Thoracic aorta (tissue), 2 donors: ENCODE data around the gene OR10A4. TPM values are rescaled to one million over a fixed set of nuclear protein-coding genes. Genes with fewer than 3 reads are reported as not detected.

Source experiments
- ATAC-seq: fragments of 150-250 bp; one replicate; pipeline ENCODE4 v1.8.0; 2017; ENCODE audit warnings: low read depth; ENCODE audit not compliant: insufficient number of reproducible peaks, low FRiP score
- DNase-seq: peaks from one replicate; pipeline ENCODE4 v3.0.0-alpha.2; 2020; ENCODE audit warnings: low spot score
- H3K27ac ChIP-seq, 2 donors: fragments of 200-600 bp; sonication (generic); 1 replicate in 1 of 2; 2 replicates in 1 of 2; pipeline ENCODE4 v1.5.1; 2016; ENCODE audit warnings: mild to moderate bottlenecking in 2 of 2, moderate library complexity in 2 of 2
- H3K27me3 ChIP-seq: fragments of 200-600 bp; sonication (generic); replicated peaks from 2 replicates; pipeline ENCODE4 v1.6.0; 2016; ENCODE audit warnings: mild to moderate bottlenecking; ENCODE audit not compliant: insufficient read depth
- H3K36me3 ChIP-seq: fragments of 200-600 bp; sonication (generic); one replicate; pipeline ENCODE4 v1.5.1; 2016
- H3K4me1 ChIP-seq, 2 donors: fragments of 200-600 bp; sonication (generic); 1 replicate in 1 of 2; 2 replicates in 1 of 2; pipeline versions ENCODE4 v1.5.1 to v1.6.0; 2016; ENCODE audit warnings: low read depth in 2 of 2, mild to moderate bottlenecking in 1 of 2; ENCODE audit not compliant: control insufficient read depth in 1 of 2
- H3K4me3 ChIP-seq: fragments of 200-600 bp; sonication (generic); 2 replicates; pipeline ENCODE4 v1.5.1; 2016; ENCODE audit warnings: mild to moderate bottlenecking
- H3K9me3 ChIP-seq: fragments of 200-600 bp; sonication (generic); 2 replicates; pipeline ENCODE4 v1.5.1; 2016
- total RNA-seq, 2 donors: library from RNA; depleted of rRNA; stranded (reverse); fragments of >200 nt; gene quantifications; one replicate each; pipeline versions ENCODE4 v1.1.0 to v1.2.3, GENCODE V29; 2016
- TF ChIP-seq, protein P1 (sequence below): fragments of 200-600 bp; sonication (generic); IDR thresholded peaks from one replicate; pipeline ENCODE4 v1.5.1; 2019; ENCODE audit warnings: antibody characterized with exemption

OR10A4 gene, protein sequence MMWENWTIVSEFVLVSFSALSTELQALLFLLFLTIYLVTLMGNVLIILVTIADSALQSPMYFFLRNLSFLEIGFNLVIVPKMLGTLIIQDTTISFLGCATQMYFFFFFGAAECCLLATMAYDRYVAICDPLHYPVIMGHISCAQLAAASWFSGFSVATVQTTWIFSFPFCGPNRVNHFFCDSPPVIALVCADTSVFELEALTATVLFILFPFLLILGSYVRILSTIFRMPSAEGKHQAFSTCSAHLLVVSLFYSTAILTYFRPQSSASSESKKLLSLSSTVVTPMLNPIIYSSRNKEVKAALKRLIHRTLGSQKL
- not detected for total RNA-seq

DNA sequence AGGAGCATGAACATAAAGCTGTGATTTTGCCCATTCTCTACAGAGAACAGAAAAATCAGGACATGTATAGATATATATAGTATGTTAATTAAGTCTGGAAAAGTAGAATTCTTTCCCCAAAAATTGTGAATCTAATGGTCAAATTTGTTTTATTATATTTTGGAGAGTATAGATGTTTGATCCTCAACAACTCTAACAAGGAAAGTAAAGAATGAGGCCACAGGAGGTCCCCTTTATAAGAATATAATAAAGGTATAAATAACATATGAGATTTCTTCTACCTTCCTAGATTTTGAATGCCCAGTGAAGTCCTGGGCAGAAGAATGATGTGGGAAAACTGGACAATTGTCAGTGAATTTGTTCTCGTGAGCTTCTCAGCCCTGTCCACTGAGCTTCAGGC lies at the start of gene OR10A4:
Gene OR10A4, plus strand, starts transcription at position 301 of the 400 bp plus-strand sequence. Its CDS starts 23 bp downstream, at position 324.
- Histone ChIP-seq H3K4me1 (no peaks in the 10 kb centered on the region), H3K27me3 (no peaks in the 10 kb centered on the region), H3K36me3 (no peaks in the 10 kb centered on the region), H3K27ac (no peak within 1 kb of the TSS), H3K4me3 (no peak within 1 kb of the TSS), H3K9me3 (no peaks in the 10 kb centered on the region)
- no peak for DNase-seq
- TF ChIP-seq, protein P1, sequence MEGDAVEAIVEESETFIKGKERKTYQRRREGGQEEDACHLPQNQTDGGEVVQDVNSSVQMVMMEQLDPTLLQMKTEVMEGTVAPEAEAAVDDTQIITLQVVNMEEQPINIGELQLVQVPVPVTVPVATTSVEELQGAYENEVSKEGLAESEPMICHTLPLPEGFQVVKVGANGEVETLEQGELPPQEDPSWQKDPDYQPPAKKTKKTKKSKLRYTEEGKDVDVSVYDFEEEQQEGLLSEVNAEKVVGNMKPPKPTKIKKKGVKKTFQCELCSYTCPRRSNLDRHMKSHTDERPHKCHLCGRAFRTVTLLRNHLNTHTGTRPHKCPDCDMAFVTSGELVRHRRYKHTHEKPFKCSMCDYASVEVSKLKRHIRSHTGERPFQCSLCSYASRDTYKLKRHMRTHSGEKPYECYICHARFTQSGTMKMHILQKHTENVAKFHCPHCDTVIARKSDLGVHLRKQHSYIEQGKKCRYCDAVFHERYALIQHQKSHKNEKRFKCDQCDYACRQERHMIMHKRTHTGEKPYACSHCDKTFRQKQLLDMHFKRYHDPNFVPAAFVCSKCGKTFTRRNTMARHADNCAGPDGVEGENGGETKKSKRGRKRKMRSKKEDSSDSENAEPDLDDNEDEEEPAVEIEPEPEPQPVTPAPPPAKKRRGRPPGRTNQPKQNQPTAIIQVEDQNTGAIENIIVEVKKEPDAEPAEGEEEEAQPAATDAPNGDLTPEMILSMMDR: no peak
- ATAC-seq: no peak

DNA sequence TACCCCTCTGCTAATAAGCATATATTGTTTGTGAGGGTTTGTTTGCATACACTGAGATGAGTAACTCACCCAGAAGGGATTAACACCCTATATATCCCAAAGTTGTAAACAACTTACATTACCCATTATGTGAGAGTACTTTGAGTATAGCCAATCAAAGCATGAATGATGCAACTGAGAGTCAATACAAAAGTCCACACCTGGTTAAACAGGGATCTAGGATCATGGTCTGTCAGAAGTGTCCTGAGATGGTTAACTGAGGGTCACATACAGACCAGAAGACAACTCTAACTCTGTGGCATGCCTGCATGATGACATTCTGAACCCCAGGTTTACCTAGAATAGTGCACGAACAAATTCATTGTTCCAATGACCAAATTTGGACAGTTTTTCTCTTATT lies 48.3 kb upstream of the OR10A4 start:
- DNase-seq (no peak), ATAC-seq (no peak)
- Histone ChIP-seq H3K27me3 (no peaks in the 10 kb centered on the region), H3K27ac (no peak overlapping the region), H3K36me3 (no peaks in the 10 kb centered on the region), H3K9me3 (no peaks in the 10 kb centered on the region), H3K4me1 (no peaks in the 10 kb centered on the region), H3K4me3 (no peak overlapping the region)
- TF ChIP-seq, protein P1: no peak

DNA sequence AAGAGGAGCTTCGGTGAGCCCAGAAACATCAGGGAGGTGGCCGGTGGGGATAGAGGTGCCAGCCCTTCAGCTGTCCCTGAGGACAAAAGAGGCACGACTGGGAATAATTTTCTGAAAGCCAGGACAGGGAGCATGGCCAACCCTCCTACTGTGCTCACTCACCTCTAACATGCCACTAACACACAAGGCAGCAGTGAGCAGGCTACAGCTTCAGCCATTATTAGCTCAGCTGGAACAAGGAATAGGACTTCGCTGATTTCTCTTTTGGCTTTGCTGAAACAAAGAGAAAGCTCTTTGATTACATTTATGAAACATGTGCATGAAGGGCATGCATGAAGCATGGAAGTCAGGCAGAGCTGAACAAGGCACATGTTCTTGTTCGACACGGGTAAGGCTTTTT lies 43.1 kb upstream of the OR10A4 start:
- Histone ChIP-seq H3K27me3 (no peaks in the 10 kb centered on the region), H3K36me3 (no peaks in the 10 kb centered on the region), H3K9me3 (no peaks in the 10 kb centered on the region), H3K27ac (no peak overlapping the region), H3K4me1 (no peaks in the 10 kb centered on the region), H3K4me3 (no peak overlapping the region)
- TF ChIP-seq, protein P1: no peak
- no peak for DNase-seq
- no peak for ATAC-seq

DNA sequence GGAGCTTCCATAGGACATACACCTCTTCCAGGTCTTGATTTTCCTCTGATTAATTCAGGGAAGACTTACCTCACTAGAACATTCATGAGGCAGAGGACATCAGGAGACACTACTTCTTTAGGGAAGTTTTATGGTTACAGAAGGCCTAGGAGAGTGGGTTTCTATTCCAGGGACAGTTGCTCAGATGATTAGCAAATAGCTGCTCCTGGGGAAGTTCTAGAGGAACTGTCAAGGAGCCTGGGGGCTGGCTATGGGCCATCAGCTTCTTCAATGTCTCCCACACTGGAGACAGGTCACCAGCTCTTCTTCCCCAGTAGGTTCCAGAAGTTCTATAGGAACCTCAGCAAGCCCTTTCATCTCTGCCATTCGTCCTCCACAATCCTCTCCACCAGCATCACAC lies 42.4 kb upstream of the OR10A4 start:
- H3K27ac ChIP-seq: no peak overlapping the region
- no peaks in the 10 kb centered on the region for H3K36me3 ChIP-seq
- ATAC-seq (no peak), DNase-seq (no peak)
- TF ChIP-seq, protein P1: no peak
- H3K27me3 ChIP-seq: no peaks in the 10 kb centered on the region
- no peak overlapping the region for H3K4me3 ChIP-seq
- H3K9me3 ChIP-seq: no peaks in the 10 kb centered on the region
- no peaks in the 10 kb centered on the region for H3K4me1 ChIP-seq

DNA sequence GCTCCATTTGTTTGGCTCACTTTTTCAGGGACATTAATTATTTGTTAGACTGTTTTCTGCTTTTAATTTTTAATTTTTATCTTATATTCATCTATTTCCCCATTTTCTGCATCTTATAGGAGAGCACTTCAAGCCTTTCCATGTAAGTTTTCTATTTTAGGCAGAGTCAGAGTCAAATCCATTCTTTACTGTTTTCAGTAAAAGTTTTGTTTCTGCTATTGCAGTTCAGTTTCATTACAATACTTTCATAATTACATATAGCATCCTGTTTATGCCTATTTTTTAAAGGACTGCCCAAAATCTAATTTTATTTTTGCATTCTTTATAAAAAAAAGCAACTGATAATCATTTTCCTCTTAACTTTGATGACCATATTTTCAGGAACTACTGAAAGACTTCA lies 34.7 kb upstream of the OR10A4 start:
- TF ChIP-seq, protein P1: no peak

More for the DNA sequence above, 34.7 kb upstream of the OR10A4 start:
- no peaks in the 10 kb centered on the region for H3K36me3 ChIP-seq
- no peak overlapping the region for H3K27ac ChIP-seq
- no peak for DNase-seq
- ATAC-seq: no peak
- H3K4me1 ChIP-seq: no peaks in the 10 kb centered on the region
- H3K27me3 ChIP-seq: no peaks in the 10 kb centered on the region
- H3K9me3 ChIP-seq: no peaks in the 10 kb centered on the region
- H3K4me3 ChIP-seq: no peak overlapping the region
